ENCODE data around the gene ARMC9.
"Not testable (repeated sequence)": the region's sequence is repeated elsewhere in the genome, so short reads cannot be mapped to it uniquely, and the experiment has no call there.

ARMC9 gene

GRCh38 chr2:231388725-231389346 is 190.4 kb downstream of the ARMC9 start:
- DNase-seq: no peak

GRCh38 chr2:231390667-231391066 is 192.2 kb downstream of the ARMC9 start:
- DNase-seq: no peak

- DNase-seq: no peak
Observed at GRCh38 chr2:231391981-231392380, 193.6 kb downstream of the ARMC9 start.

GRCh38 chr2:231392431-231393148 is 194.2 kb downstream of the ARMC9 start:
- DNase-seq: no peak

GRCh38 chr2:231393149-231394131 is 195.0 kb downstream of the ARMC9 start:
- no peak for DNase-seq

- DNase-seq: no peak
Observed at GRCh38 chr2:231394211-231395141, 196.0 kb downstream of the ARMC9 start.

- DNase-seq: no peak
Observed at GRCh38 chr2:231395188-231396057, 197.0 kb downstream of the ARMC9 start, which contains the start of gene B3GNT7. Gene B3GNT7 (plus strand): TSS chr2:231395710. CDS start chr2:231395804, 94 bp downstream.

- DNase-seq: no peak
Observed at GRCh38 chr2:231396058-231396821, 197.8 kb downstream of the ARMC9 start.

- no peak for DNase-seq
Observed at GRCh38 chr2:231397011-231397927, 198.8 kb downstream of the ARMC9 start.

GRCh38 chr2:231397928-231398294 is 199.5 kb downstream of the ARMC9 start:
- no peak for DNase-seq

- DNase-seq: no peak
Observed at GRCh38 chr2:231398585-231398984, 200.2 kb downstream of the ARMC9 start.

GRCh38 chr2:231399046-231399852 is 200.8 kb downstream of the ARMC9 start:
- DNase-seq: no peak

GRCh38 chr2:231399853-231400680 is 201.6 kb downstream of the ARMC9 start:
- no peak for DNase-seq

GRCh38 chr2:231400681-231401080 is 202.2 kb downstream of the ARMC9 start:
- not testable (repeated sequence) for DNase-seq

- not testable (repeated sequence) for DNase-seq
Observed at GRCh38 chr2:231401101-231401500, 202.7 kb downstream of the ARMC9 start.

GRCh38 chr2:231403421-231404182 is 205.2 kb downstream of the ARMC9 start:
- not testable (repeated sequence) for DNase-seq

- DNase-seq: not testable (repeated sequence)
Observed at GRCh38 chr2:231404183-231404578, 205.8 kb downstream of the ARMC9 start.

All from NCI-H2227 treated with DMSO at 0.1 percent for 48 hours (cell line).